GM11168 (cell line): Measurements from ENCODE around the gene RIMS1.

Experiments used
- in situ Hi-C: fragments of 300-500 bp; cut with MboI; formaldehyde crosslinking; loops from one replicate; pipeline ENCODE4 v1.12.0; 2022; ENCODE audit warnings: low sequenced_read_pairs; ENCODE audit not compliant: unreplicated experiment

Gene RIMS1

DNA sequence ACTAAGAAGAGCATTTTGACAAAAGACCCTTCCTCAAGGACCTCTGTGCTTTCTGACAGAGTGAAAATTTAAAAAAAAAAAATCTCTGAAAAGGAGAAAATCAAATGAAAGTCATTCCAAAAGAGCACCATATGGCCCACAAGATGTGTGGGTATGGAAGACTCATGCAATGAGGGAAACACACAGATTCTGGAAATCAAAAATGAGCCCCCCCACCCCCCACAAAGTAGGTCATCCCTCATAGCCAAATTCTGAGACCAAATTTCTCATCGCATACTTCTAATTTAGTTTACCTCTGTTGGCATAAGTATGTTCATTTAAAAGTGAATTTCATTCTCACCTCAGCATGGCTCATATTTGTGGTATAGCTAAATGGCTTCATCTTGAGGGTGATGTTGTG is 554.3 kb downstream of the RIMS1 start:
- in situ Hi-C loops = no loop called here

DNA sequence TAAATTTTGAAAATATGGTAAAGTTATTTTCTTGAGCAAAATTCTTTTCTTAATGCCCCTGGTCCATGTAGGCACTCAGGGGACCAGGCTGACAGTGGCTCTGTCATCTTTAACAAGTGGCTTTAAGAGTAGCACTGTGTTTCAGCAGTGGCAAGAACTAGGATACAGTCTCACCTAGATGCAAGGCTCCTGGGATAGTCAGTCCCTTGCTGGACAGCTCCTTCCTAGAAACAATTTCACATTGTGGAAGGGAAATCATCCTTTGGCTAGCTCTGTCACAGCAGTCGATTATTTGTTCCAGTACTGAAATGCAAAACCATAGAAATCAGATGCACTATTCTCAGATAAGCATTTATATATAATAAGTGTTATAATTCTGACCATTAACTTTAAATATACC is 560.1 kb downstream of the RIMS1 start:
- in situ Hi-C loops = no loop called here
